Fibroblast of skin of scalp (primary cell): ENCODE results near the gene SLC25A19.
"Not testable (repeated sequence)": the region's sequence is repeated elsewhere in the genome, so short reads cannot be mapped to it uniquely, and the experiment has no call there.

Source experiments
- DNase-seq: peaks from one replicate; pipeline ENCODE4 v3.0.0-alpha.2; 2013

Gene SLC25A19

DNA sequence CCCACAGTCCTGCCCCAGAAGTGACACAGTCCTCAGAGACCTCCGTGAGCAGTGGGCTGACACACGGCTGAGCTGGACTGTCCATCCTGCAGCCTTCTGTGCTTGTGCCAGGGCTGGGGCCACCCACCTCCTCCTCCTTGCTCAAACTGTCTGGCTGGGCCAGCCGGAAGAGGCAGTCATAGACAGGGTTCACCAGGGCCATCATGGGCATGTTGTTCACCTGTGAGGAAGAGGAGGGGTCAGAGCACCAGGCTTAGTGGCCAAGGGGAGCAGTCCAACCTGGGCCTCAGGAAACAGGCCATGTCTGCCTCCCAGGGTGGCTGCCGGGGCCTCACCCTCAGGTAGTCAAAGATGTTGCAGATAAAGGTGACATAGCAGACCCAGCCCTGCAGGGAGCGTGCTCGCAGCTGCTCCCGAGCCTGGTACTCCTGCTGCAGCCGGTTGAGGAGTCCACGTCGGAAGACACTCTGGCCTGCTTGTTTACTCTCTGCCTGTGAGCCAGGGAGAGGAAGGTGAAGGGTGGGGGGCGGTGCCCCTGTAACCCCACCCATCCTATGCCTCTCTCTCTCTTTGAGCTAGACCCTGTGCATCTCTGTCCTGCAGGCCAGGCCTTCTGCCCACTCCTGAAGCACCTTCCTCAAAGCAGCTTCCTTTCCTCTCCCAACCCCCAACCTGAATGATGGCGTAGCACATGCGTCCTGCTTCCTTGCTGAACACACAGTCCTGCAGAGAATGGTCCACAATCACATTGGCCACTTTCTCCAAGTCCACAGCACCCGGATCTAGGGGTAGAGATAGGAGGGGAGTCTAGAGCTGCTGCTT lies 21.6 kb downstream of the SLC25A19 start:
- DNase-seq, result no peak

DNA sequence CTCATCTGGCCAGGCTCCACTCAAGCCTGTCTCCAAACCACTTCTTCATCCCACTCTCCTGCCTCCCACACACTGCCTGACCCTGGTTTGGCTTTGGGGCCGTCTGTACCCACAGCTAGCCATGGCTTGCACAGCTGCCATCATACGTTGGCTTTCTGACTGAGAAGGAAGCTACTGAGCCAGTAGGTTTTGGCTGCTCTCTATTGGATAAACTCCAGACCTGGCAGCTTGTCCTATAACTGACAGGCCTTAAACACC lies 22.2 kb downstream of the SLC25A19 start:
- DNase-seq, result no peak

DNA sequence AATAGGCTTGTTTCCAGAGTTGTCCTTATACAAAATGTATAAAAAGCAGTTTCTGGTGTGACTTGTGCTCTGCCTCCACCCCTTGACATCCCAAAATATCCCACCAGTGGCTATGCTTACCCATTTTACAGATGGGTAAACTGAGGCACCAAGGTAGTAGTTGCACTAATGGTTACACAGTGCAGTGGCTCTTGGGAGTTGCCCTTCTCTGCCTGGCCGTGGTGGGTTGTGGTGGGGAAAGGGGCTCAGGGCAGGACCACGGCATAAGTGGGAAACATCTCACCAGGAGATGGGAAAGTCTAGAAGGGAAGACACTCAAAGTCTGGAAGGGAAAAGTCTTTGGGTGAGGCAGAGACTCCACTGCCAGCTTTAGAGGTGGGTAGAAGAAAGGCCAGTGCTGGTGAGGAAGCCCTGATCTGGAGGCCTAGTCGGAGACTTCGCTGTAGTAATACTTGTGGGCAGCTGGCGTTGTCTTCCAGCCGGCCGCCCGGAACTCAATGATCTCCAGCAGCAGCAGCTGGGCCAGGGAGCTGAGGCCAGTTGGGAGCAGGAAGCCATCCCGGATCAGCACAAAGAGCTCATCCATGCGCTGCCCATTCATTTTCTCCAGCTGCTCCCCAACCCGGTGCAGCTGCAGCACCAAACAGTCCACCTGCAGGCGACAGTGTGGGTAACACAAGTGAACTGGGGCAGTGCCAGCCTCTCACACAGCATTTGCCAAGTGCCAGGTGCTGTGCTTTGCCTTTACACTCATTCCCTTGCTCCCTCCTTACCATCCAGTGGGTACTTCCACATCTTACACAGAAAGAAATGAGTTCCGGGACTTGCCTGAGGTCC lies 22.7 kb downstream of the SLC25A19 start:
- DNase-seq, result no peak

DNA sequence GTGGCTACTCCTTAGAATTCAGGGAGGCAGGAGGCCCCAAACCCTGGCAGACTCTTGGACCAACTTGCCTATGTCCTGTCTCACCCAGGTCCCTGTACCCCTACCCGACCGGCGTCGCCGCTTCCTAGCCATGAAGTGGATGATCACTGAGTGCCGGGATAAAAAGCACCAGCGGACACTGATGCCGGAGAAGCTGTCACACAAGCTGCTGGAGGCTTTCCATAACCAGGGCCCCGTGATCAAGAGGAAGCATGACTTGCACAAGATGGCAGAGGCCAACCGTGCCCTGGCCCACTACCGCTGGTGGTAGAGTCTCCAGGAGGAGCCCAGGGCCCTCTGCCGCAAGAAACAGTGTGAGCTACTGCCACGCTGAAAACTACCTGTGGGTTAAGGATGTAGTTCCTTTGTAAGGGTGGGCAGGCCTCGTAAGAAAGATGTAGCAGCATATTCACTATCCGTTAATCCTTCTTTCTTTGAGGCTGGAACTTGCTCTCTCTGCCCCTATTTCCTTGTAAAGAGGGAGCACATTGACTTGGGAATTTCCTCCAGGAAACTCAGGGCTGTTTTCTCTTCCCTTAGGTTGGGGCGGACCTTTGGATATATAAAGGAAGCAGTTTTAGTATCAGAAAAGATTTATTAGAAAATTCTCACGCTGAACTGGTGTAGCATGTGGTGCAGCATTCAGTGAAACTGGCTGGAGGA lies 23.5 kb downstream of the SLC25A19 start:
- DNase-seq, result no peak

DNA sequence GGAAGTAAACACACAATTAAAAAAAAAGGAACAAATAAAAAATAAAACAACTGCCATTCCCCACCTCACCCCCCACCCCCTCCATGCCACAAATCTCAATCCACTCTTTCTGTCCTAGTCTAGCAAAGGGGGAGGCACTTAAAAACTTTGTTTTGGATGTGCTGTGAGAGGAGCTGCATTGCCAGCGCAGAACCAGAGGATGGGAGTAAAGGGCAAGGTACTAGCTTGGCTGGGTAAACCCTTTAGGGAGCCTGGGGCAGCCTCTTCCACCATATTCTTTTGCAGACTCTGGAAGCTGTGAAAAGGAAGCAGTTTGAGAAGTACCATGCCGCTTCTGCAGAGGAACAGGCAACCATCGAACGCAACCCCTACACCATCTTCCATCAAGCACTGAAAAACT lies 26.2 kb downstream of the SLC25A19 start:
- DNase-seq, result no peak

DNA sequence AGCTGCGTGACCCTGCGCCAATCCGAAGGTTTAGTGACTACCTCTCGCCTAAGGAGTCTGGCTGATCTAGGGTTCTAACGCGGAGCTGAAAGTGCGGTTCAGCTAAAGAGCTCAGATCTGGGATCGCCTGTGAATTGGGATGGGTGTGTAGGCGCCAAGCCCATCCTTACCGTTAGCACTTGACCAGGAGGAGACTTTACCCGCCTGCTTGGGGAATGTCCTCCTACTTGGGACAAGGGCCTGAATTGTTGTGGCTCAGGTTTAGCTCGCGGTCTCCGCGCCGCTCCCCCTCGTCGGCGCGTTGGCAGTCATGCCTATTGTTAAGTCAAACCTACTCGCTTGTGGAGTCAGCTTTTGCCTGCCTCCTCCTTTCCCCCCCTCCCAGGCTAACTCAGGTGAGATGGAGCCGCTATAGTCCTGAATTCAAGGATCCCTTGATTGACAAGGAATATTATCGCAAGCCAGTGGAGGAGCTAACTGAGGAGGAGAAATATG lies 27.1 kb downstream of the SLC25A19 start:
- DNase-seq, result no peak

DNA sequence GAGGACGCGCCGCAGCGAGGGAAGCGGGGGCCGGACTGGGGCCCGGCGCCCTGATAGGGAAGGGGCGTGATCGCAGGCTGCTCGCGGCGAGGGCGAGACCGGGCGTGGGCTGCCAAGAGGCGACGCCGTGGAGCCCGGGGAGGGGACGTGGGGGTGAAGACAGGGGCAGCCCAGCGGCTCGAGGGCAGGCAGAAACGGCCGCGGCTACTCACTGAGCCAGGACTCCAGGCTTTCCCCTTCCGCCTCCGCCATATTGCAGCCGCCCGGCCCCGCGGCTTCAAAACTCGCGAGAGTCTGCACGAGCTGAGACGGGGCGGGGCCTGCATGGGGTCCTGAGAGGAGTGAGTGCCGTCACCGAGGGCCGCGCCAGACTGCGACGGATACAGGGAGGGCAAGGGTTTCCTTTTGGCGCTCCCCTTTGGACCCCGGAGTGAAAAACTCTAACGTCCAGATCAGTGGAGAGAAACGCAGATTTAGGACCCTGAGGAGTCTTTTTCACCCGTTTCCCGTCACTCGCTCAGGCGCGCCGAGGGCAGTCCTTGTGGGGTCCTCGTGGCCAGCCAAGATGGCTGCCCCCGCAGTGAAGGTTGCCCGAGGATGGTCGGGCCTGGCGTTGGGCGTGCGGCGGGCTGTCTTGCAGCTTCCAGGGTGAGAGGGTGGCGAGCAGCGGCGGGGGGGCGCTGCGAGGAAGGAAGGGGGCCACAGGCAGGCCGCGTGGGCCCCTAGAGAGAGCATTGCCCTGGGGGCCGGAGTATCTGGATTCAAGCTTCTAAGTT lies 27.7 kb downstream of the SLC25A19 start, which contains the start of the genes GGA3 and MRPS7:
GGA3 (minus strand) TSS at position 271 of the 776 bp plus-strand sequence; CDS start at position 252, 19 bp downstream.
MRPS7 (plus strand) TSS at position 544 of the 776 bp plus-strand sequence; CDS start at position 566, 22 bp downstream.
- DNase-seq, result peak; percentile 95

DNA sequence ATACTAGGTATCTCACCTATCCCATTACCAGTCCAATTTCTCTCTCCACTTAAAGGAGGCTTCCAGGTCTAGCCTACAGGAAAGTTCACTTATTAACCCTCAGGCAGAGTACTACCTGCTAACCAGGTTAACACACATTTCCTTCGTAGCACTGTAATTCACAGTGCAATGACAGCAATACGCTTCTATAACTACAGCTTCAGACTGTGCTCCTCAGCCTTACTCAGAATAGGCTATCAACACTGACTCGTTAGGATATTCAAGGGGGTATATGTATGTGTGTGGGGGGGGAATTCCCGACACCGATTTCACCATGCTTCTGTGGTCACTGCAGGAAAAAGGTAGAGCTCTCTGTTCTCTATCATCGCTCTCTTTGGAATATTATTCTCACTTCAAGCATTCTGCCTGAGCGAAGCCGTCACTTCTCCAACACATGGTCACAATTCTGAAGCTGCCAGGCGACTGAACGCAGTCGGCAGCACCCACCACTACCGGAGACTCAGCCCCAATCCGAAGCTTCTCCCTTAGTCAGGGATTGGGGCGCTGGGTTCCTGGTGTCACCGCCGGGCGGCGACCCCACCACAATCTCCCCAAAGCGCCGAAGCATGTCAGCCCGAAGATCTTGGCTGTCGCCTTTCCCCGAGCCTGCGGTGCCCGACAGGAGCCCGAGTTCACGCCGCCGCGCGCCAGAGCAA lies 28.4 kb downstream of the SLC25A19 start:
- no peak for DNase-seq

DNA sequence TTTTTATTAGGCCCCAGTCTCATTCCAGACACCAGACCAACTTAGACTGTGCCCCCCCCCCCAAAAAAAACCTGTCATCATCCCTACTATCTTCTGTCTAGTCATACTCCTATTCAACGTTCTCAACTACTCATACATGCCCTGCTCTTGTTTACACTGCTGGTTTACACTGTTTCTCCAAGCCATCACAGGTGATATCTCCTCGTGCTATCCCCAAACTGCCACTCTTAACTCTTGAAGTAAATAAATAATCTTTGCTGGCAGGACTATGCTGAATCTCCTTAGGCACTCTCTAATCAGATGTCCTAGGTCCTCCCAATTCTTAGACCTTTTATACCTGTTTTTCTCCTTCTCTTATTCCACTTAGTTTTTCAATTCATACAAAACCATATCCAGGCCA lies 32.0 kb downstream of the SLC25A19 start:
- DNase-seq, result not testable (repeated sequence)

DNA sequence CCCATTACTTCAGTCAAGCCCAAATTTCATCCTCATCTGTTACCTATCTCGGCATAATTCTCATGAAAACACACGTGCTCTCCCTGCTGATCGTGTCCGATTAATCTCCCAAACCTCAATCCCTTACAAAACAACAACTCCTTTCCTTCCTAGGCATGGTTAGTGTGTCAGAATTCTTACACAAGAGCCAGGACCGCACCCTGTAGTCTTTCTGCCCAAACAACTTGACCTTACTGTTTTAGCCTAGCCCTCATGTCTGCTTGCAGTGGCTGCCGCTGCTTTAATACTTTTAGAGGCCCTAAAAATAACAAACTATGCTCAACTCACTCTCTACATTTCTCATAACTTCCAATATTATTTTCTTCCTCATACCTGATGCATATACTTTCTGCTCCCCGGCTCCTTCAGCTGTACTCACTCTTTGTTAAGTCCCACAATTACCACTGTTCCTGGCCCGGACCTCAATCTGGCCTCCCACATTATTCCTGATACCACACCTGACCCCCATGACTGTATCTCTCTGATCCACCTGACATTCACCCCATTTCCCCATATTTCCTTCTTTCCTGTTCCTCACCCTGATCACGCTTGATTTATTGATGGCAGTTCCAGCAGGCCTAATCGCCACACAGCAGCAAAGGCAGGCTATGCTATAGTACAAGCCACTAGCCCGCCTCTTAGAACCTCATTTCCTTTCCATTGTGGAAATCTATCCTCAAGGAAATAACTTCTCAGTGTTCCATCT lies 33.1 kb downstream of the SLC25A19 start:
- not testable (repeated sequence) for DNase-seq

DNA sequence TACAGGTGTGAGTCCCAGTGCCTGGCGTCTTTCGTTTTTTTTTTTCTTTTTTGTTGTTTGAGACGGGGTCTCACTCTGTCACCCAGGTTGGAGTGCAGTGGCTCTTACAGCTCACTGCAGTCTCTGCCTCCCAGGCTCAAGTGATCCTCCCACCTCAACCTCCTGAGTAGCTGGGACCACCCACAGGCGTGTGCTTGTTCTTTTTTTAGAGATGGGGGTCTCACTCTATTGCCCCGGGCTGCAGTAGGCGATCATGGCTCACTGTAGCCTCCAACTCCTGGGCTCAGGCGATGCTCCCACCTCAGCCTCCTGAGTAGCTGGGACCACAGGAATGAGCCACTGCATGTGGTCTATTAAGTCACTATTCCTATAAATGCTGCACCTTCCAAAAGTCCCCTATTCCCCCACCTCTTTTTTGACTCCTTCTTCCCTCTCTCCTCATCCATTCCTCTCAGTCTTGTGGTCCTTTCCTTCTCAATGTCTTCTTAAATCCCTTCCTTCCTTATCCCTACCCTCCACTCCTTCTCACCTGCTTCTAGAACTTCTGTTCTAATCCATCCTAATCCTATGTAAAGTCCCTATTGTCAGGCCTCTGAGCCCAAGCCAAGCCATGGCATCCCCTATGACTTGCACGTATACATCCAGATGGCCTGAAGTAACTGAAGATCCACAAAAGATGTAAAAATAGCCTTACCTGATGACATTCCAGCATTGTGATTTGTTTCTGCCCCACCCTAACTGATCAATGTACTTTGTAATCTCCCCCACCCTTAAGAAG lies 37.0 kb downstream of the SLC25A19 start:
- no peak for DNase-seq

DNA sequence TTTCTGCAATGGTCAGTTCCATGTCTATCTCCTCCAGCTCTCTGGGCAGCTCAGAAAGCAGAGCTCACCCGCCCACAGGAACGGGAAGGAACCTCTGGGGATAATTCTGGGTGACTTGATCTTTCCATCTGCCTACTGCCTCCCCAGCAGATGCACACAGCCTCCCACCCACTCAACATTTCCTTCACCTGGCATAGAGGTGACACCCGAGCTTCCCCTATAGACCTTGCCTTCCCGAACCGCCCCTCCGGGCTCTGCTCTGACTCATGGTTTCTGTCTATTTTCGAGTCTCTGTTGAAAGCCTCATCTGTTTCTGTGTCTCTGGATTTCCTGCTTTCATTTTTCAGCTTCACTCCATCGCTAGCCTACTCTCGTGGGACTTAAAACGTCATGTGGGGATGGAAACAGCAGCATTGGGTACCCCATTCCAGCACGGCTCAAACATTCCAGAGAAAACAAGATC lies 39.2 kb downstream of the SLC25A19 start:
- DNase-seq, result peak; percentile 81

DNA sequence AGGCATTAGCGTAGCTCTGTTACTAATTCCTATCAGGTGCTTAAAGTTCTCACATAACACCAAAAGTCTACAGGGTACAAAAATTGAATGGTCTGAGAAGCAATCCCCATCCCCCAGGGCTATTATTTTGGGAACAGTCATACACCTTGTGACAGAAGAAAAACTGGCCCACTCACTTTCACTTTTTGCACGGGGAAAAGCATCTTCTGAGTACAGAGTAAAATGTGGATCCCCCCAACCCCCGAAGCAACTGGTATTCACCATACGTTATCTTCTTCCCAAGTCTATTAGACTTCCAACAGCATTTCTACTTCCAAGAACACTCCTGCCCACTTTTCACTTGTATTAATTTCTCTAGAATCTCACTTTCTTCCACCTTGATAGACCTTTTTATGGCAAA lies 39.7 kb downstream of the SLC25A19 start:
- no peak for DNase-seq

DNA sequence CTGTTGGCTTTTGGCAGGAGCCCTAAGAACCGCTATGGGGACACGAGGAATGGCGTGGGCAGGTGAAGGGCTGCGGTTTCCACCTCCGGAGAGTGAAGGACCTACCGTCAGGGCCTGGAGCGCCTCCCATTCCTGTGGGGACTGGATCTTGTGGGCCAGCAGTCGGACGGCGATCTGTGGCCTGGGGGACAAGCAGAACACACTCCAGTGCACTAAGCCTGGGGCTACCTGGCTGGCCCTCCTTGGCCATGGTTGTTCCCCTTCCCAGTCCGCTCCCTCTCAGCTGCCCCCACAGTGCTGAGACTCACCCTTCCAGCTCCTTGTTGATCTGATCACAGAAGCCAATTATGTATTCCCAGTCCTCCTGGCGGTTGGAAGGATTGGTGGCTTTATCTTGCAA lies 42.8 kb downstream of the SLC25A19 start:
- DNase-seq, result no peak

DNA sequence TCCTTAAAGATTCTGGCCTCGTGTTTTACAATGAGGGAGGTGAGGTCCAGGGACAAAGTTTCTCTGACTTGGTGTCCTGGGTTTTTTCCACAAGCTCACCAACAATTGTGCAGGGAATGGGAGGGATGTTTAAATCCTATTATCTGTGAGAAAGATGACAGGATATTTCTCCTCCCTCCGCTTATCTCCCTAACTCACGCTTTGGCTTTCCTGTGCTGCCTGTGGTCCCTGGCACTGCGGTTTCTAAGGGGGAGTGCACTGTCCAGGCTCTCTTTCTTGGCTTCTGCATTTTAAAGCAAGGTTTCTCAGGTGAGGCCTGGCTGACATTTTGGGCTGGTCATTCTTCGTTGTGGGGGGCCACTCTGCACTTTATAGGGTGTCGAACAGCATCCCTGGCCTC lies 44.2 kb downstream of the SLC25A19 start:
- no peak for DNase-seq

DNA sequence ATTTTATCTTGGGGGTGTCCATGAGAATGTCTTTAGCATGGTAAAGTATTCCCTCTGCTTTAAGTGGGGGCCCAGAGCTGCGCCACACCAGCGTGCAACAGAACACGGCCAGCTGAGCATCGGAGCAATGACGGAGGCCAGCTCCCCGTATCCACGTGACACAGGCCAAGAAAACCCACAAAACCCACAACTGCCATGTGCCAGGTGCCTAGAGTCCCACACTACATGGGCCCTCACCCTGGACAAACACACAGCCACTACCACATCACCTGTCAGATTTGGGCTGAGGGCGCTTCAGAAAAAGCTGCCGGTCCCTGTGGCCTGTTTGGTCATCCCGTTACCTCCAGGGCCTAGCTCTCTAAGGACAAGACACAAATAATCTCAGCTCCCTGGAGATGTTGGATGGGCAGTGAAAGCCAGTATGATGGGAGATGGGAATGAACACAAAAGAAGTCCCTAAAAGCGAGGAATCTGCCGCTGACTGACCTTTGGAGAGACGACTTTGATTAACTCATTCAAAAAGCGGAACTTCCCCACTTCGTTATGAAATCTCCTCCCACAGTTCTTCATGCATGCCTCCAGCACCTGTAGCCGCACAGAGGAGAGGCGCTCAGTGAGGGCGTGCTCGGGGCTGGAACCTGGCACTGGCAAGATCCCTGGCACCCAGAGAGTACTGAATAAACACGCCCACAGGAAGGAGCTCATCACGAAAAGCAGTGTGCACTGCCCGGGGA lies 44.9 kb downstream of the SLC25A19 start:
- DNase-seq, result no peak

DNA sequence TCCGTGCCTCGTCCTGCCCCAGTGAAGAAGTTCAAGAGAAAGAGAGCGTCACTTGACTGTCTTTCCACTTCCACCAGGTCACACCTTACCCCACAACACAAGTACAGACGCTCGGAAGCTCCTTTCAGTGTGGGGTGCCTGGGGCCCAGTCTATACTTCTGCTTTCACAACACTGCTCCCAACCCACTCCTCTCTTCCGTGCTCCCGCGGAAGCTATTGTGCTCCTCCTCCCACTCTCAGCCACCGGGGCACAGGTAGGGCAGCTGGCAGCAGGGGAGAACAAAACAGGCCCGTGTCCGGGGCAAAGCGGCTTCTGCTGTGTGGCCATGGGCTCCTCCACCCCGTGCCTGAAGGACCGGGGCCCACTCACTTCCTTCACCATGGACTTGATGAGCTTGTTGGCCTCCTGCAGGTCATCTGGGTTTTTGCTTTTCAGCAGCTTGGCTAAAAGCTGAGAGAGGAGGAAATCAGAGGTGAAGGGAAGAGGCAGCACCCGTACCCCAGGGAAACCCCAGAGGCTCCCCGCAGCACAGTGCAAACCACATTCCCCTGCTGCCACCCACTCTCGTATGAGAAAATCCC lies 46.7 kb downstream of the SLC25A19 start:
- no peak for DNase-seq

DNA sequence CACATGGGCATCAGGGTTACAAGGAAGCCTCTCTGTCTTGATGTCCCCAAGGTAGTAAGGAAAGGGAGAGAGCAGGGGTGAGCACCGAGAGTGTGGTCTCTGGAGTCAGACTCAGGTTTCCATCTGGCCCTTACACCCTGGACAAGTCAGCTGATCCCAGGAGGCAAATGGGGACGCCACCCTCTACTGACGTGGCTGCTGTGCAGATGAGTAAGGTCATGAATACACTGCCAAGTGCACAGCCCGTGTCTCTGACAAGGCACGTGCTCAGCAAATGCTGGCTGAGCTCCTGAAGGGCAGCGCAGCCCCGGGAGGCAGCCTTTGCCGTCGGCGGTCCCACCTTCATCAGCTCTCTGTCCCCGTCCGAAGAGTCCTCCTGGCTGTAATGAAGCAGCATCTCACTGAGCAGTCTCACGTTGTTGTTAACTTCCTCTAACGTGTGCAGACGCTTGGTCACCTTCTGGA lies 47.2 kb downstream of the SLC25A19 start:
- no peak for DNase-seq

DNA sequence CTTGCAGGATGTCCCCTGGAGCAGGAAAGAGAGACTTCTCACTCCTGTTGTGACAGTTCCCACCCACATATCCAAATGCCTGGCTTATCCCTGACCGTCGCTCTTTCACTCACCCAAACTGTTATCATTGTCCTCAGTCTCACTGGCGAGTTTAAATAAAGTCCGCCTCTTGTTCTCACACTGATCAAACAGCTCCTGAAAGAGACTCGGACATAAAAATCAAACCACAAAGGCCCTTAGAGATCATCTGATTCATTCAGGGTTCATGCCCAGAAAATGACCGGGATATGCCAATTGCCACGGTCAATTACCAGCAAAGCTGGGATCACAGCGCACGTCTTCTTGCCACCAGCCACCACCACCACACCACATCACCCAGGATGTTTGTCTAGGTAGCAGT lies 47.7 kb downstream of the SLC25A19 start:
- no peak for DNase-seq
